ENCODE data around the gene LARP6. TPM values are rescaled to one million over a fixed set of nuclear protein-coding genes. Genes with fewer than 3 reads are reported as not detected.

The LARP6 gene
- total RNA-seq, 1 experiment from 2014 or later = 35.9 TPM

- ChIA-PET POLR2A (no interaction called here), CTCF (interaction anchor here (1.0 kb wide), 1 partner anchor 9 kb away, joined by 3 read pairs; no protein-coding TSS in a partner anchor), RAD21 (ENCODE audit: low non-redundant PET in 1 of 2, low total read pairs in 2 of 2, uncharacterized antibody in 2 of 2, unreplicated experiment in 2 of 2) (no interaction called here)
- Histone ChIP-seq H3K9ac (ENCODE audit: low read length) (no peak overlapping the region), H2AFZ (ENCODE audit: low read depth, low read length, poor library complexity, severe bottlenecking) (no peak overlapping the region), H4K20me1 (ENCODE audit: insufficient read depth) (no peaks in the 10 kb centered on the region), H3K27ac (ENCODE audit: low read depth, low read length) (no peak overlapping the region), H3K4me2 (ENCODE audit: low read length) (no peak overlapping the region), H3K4me1 (ENCODE audit: control insufficient read depth in 1 of 2, insufficient read depth in 2 of 2, low read length in 2 of 2) (peaks cover 4 to 5% of the 10 kb centered on the region in 2 experiments; a peak in 2 of 4 replicates), H3K4me3 (replicated peaks in 1 of 2; ENCODE audit: low read depth in 1 of 2, low read length in 2 of 2) (no peak overlapping the region), H3K79me2 (ENCODE audit: insufficient read depth, low read length) (no peaks in the 10 kb centered on the region), H3K9me3 (ENCODE audit: control insufficient read depth in 1 of 2, insufficient read depth in 1 of 2, low read depth in 1 of 2, low read length in 2 of 2) (peaks cover 0 to 3% of the 10 kb centered on the region in 2 experiments; a peak in 1 of 4 replicates), H3K36me3 (ENCODE audit: control insufficient read depth in 1 of 2, insufficient read depth in 2 of 2, low read length in 2 of 2) (no peaks in the 10 kb centered on the region), H3K27me3 (ENCODE audit: insufficient read depth, low read length) (no peaks in the 10 kb centered on the region), H3K9me2 (ENCODE audit: insufficient read depth) (no peaks in the 10 kb centered on the region)
- DNase-seq (ENCODE audit: low read depth, low spot score) (no peak), ATAC-seq (no peak)
- intact Hi-C loops (cut with micrococcal nuclease) = loop anchor here (10.0 kb wide), 1 partner anchor 985 kb away; no protein-coding TSS in a partner anchor
- no peak for TF ChIP-seq ZFX (IDR thresholded peaks at IDR 0.05)
- TF ChIP-seq EZH2 (IDR thresholded peaks at IDR 0.05) = no peak
- TF ChIP-seq CEBPB (IDR thresholded peaks at IDR 0.05; ENCODE audit: low read depth) = no peak
- TF ChIP-seq REST (IDR thresholded peaks at IDR 0.05; ENCODE audit: low read depth) = no peak
- TF ChIP-seq RAD21 (IDR thresholded peaks at IDR 0.05; ENCODE audit: low read depth) = no peak
- no peak for TF ChIP-seq ZNF274 (IDR thresholded peaks at IDR 0.05; ENCODE audit: low read depth, low read length)
- TF ChIP-seq YY1 (IDR thresholded peaks at IDR 0.05; ENCODE audit: extremely low read depth, insufficient replicate concordance, low read depth, low read length) = no peak
- TF ChIP-seq CBX3 (IDR thresholded peaks at IDR 0.05; ENCODE audit: low read depth) = no peak
- TF ChIP-seq, protein P1, sequence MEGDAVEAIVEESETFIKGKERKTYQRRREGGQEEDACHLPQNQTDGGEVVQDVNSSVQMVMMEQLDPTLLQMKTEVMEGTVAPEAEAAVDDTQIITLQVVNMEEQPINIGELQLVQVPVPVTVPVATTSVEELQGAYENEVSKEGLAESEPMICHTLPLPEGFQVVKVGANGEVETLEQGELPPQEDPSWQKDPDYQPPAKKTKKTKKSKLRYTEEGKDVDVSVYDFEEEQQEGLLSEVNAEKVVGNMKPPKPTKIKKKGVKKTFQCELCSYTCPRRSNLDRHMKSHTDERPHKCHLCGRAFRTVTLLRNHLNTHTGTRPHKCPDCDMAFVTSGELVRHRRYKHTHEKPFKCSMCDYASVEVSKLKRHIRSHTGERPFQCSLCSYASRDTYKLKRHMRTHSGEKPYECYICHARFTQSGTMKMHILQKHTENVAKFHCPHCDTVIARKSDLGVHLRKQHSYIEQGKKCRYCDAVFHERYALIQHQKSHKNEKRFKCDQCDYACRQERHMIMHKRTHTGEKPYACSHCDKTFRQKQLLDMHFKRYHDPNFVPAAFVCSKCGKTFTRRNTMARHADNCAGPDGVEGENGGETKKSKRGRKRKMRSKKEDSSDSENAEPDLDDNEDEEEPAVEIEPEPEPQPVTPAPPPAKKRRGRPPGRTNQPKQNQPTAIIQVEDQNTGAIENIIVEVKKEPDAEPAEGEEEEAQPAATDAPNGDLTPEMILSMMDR (IDR thresholded peaks at IDR 0.05 in 2 of 3, conservative IDR thresholded peaks at IDR 0.05 in 1 of 3; ENCODE audit: borderline replicate concordance in 1 of 3, insufficient read depth in 1 of 3, low read depth in 2 of 3, low read length in 2 of 3) = no peak
- TF ChIP-seq, protein P2, sequence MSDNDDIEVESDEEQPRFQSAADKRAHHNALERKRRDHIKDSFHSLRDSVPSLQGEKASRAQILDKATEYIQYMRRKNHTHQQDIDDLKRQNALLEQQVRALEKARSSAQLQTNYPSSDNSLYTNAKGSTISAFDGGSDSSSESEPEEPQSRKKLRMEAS (IDR thresholded peaks at IDR 0.05) = no peak
- no peak for TF ChIP-seq TCF7L2 (IDR thresholded peaks at IDR 0.05; ENCODE audit: borderline replicate concordance, extremely low read depth, insufficient read depth, insufficient read length)
- TF ChIP-seq SP1 (IDR thresholded peaks at IDR 0.05; ENCODE audit: low read depth) = no peak
- TF ChIP-seq POLR2AphosphoS5 (IDR thresholded peaks at IDR 0.05; ENCODE audit: low read depth, low read length) = no peak
- no peak for TF ChIP-seq EGR1 (IDR thresholded peaks at IDR 0.05; ENCODE audit: low read depth)
- no peak for TF ChIP-seq JUND (IDR thresholded peaks at IDR 0.05)
- TF ChIP-seq ZBTB33 (IDR thresholded peaks at IDR 0.05; ENCODE audit: extremely low read depth, insufficient replicate concordance, low read length) = no peak
- TF ChIP-seq, protein P3, sequence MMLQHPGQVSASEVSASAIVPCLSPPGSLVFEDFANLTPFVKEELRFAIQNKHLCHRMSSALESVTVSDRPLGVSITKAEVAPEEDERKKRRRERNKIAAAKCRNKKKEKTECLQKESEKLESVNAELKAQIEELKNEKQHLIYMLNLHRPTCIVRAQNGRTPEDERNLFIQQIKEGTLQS (IDR thresholded peaks at IDR 0.05) = no peak
- no peak for TF ChIP-seq SIN3A (IDR thresholded peaks at IDR 0.05; ENCODE audit: low read depth)
- no TSS peak for BruUV-seq (replicated peaks)
These were observed 33.7 kb downstream of the LARP6 start for GRCh38 chr15:70820214-70820613.

All from HCT116 (cell line).